ENCODE results near the gene DENND1B. TPM values are rescaled to one million over a fixed set of nuclear protein-coding genes. Genes with fewer than 3 reads are reported as not detected.

DENND1B gene
- total RNA-seq, 1 donor from 2014 or later, result 19.2 TPM

GRCh38 chr1:197600751-197601150 is 174.5 kb downstream of the DENND1B start:
- no peak overlapping the region for H3K4me3 Mint-ChIP-seq
- ChIA-PET CTCF (interaction anchor here (0.6 kb wide), 1 partner anchor 22 kb away, joined by 3 read pairs; no protein-coding TSS in a partner anchor), POLR2A (interaction anchor here (0.6 kb wide), 1 partner anchor 269 kb away, joined by 3 read pairs; no protein-coding TSS in a partner anchor)
- ATAC-seq (ENCODE audit: low read depth), result no peak
- H3K27me3 Mint-ChIP-seq, result no peaks in the 10 kb centered on the region
- H3K27ac Mint-ChIP-seq, result no peak overlapping the region
- no peak for DNase-seq
- H3K36me3 Mint-ChIP-seq (ENCODE audit: low read depth), result peaks cover 4% of the 10 kb centered on the region
- H3K9me3 Mint-ChIP-seq, result no peaks in the 10 kb centered on the region
- no peak for TF ChIP-seq CTCF (IDR thresholded peaks at IDR 0.05)
- intact Hi-C loops (cut with micrococcal nuclease), result no loop called here
- H3K4me1 Mint-ChIP-seq, result no peaks in the 10 kb centered on the region

DNA sequence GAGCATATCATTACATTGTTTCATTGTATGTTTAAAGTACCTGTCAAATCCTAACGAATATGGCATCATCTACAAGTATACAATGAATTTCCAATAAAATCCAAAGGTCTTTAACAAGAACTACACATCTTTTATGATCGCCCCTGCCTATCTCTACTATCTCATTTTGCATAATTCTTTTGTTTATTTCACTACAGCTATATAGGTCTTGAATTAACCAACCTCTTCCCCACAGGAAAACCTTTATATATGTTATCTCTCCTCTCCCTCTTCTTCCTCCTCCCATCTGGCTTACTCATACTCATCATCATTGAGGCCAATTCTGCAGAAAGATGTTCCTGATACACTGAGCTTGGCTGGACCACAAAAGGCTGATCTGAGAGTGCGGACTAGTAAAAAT is 175.5 kb downstream of the DENND1B start:
- intact Hi-C loops (cut with micrococcal nuclease), result no loop called here
- ATAC-seq (ENCODE audit: low read depth), result no peak
- DNase-seq, result no peak
- Mint-ChIP-seq H3K9me3 (no peaks in the 10 kb centered on the region), H3K27me3 (no peaks in the 10 kb centered on the region), H3K4me1 (no peaks in the 10 kb centered on the region), H3K36me3 (ENCODE audit: low read depth) (peaks cover 5% of the 10 kb centered on the region), H3K4me3 (no peak overlapping the region), H3K27ac (no peak overlapping the region)
- no peak for TF ChIP-seq CTCF (IDR thresholded peaks at IDR 0.05)
- ChIA-PET POLR2A (no interaction called here), CTCF (no interaction called here)

DNA sequence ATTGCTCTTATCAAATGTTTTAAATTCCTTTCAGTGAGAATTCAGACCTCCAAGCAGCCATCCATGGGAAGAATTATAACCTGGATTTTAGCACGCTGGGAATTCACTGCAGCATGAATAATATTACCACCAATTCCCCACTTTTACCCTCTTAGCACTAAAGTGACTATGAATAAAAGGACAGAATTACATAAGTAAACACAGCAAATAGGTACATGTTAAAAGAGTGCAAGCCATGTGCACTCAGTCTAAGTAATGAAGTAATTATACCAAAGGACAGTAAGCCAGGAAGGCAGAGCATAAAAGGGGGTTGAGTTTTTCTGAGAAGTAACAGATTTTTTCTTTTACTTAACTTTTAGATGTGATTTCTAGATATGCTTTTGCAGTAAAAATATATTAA is 176.3 kb downstream of the DENND1B start:
- POLR2A ChIA-PET, result no interaction called here
- Mint-ChIP-seq H3K4me1 (no peaks in the 10 kb centered on the region), H3K27ac (no peak overlapping the region), H3K9me3 (no peaks in the 10 kb centered on the region), H3K27me3 (no peaks in the 10 kb centered on the region), H3K36me3 (ENCODE audit: low read depth) (peaks cover 5% of the 10 kb centered on the region), H3K4me3 (no peak overlapping the region)
- intact Hi-C loops (cut with micrococcal nuclease), result no loop called here
- ATAC-seq (ENCODE audit: low read depth) (no peak), DNase-seq (no peak)
- no peak for TF ChIP-seq CTCF (IDR thresholded peaks at IDR 0.05)
- CTCF ChIA-PET, result no interaction called here

GRCh38 chr1:197595304-197595904 is 179.9 kb downstream of the DENND1B start:
- no peaks in the 10 kb centered on the region for H3K9me3 Mint-ChIP-seq
- no peaks in the 10 kb centered on the region for H3K27me3 Mint-ChIP-seq
- peaks cover 11% of the 10 kb centered on the region for H3K36me3 Mint-ChIP-seq (ENCODE audit: low read depth)
- CTCF ChIA-PET, result no interaction called here
- POLR2A ChIA-PET, result no interaction called here
- H3K4me1 Mint-ChIP-seq, result no peaks in the 10 kb centered on the region
- intact Hi-C loops (cut with micrococcal nuclease), result no loop called here
- no peak overlapping the region for H3K27ac Mint-ChIP-seq
- no peak overlapping the region for H3K4me3 Mint-ChIP-seq
- DNase-seq (no peak), ATAC-seq (ENCODE audit: low read depth) (no peak)
- no peak for TF ChIP-seq CTCF (IDR thresholded peaks at IDR 0.05)

DNA sequence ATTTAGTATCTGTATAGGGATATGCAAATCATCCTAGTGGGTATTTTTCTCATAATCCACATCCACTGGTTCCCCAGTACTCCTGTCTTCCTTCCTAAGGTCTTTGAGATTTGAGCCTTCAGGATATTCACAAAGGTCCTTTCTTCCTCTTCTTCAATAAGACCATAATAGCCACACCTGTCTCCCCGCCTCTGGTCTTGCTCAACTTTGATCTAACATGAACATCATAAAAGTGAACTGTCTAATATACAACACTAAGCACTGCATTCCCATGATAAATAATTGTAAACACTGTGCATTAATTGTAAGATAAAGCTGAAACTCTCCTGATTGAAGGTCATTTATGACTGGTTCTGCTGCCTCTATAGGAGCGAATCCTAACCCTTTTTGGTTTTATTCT is 184.6 kb downstream of the DENND1B start:
- intact Hi-C loops (cut with micrococcal nuclease), result no loop called here
- Mint-ChIP-seq H3K4me3 (no peak overlapping the region), H3K36me3 (ENCODE audit: low read depth) (peaks cover 21% of the 10 kb centered on the region), H3K4me1 (no peaks in the 10 kb centered on the region), H3K27ac (no peak overlapping the region), H3K27me3 (no peaks in the 10 kb centered on the region), H3K9me3 (no peaks in the 10 kb centered on the region)
- ATAC-seq (ENCODE audit: low read depth) (no peak), DNase-seq (no peak)
- POLR2A ChIA-PET, result no interaction called here
- TF ChIP-seq CTCF (IDR thresholded peaks at IDR 0.05), result no peak
- CTCF ChIA-PET, result no interaction called here
